ENCODE measurements around the gene FKBP3.

GRCh38 chr14:45149602-45150001 is 15.3 kb upstream of the FKBP3 start:
- no peak for TF ChIP-seq CTCF (conservative IDR thresholded peaks at IDR 0.05 in 1 of 2, IDR thresholded peaks at IDR 0.05 in 1 of 2; ENCODE audit: extremely low read depth in 1 of 2, insufficient read depth in 1 of 2, low read depth in 1 of 2, low read length in 2 of 2)
- no peak for TF ChIP-seq EZH2 (IDR thresholded peaks at IDR 0.05; ENCODE audit: borderline replicate concordance, low read length)
